AG09309 (cell line): ENCODE results near the gene USP40.

Experiments used
- DNase-seq: peaks from one replicate; pipeline ENCODE4 v3.0.0-alpha.2; 2010; ENCODE audit warnings: low read depth
- H3K4me3 ChIP-seq: 2 replicates; pipeline ENCODE4 v1.5.1; 2011; ENCODE audit warnings: mild to moderate bottlenecking, low read depth, low read length, moderate library complexity; ENCODE audit not compliant: control insufficient read depth
- CTCF ChIP-seq: IDR thresholded peaks from 2 replicates; pipeline ENCODE4 v1.5.1; 2011; ENCODE audit warnings: mild to moderate bottlenecking, low read depth, low read length, inconsistent platforms; ENCODE audit not compliant: insufficient read depth, control insufficient read depth; ENCODE audit errors: missing control alignments

The USP40 gene

GRCh38 chr2:233436691-233437438, 129.7 kb downstream of the USP40 start:
- no peak overlapping the region for H3K4me3 ChIP-seq
- no peak for DNase-seq
- TF ChIP-seq CTCF: no peak

- H3K4me3 ChIP-seq: no peak overlapping the region
- TF ChIP-seq CTCF: no peak
- no peak for DNase-seq
Measured at GRCh38 chr2:233436191-233436581, 130.4 kb downstream of the USP40 start.

GRCh38 chr2:233435436-233436190, 131.0 kb downstream of the USP40 start:
- no peak for TF ChIP-seq CTCF
- no peak overlapping the region for H3K4me3 ChIP-seq
- no peak for DNase-seq

- H3K4me3 ChIP-seq: no peak overlapping the region
- no peak for TF ChIP-seq CTCF
- no peak for DNase-seq
Measured at GRCh38 chr2:233434666-233435330, 131.8 kb downstream of the USP40 start.

- DNase-seq: no peak
- no peak for TF ChIP-seq CTCF
- no peak overlapping the region for H3K4me3 ChIP-seq
Measured at GRCh38 chr2:233433794-233434193, 132.8 kb downstream of the USP40 start.

- no peak for DNase-seq
- TF ChIP-seq CTCF: no peak
Measured at GRCh38 chr2:233433029-233433428, 133.6 kb downstream of the USP40 start.

More at GRCh38 chr2:233433029-233433428, 133.6 kb downstream of the USP40 start:
- no peak overlapping the region for H3K4me3 ChIP-seq
